Peyer's patch (tissue), 4 donors: ENCODE results near the gene SLC35A4. TPM values are rescaled to one million over a fixed set of nuclear protein-coding genes. Genes with fewer than 3 reads are reported as not detected.

Source experiments
- DNase-seq, 3 donors: peaks; one replicate each; pipeline ENCODE4 v3.0.0-alpha.2; 2017 to 2019
- H3K27ac ChIP-seq, 4 donors: fragments of 200-600 bp; sonication (generic); one replicate each; pipeline ENCODE4 v1.5.1; 2016 to 2019
- H3K27me3 ChIP-seq, 2 donors: fragments of 200-600 bp; sonication (generic); one replicate each; pipeline ENCODE4 v1.5.1; 2019
- H3K36me3 ChIP-seq, 3 donors: fragments of 200-600 bp; sonication (generic); one replicate each; pipeline ENCODE4 v1.5.1; 2016 to 2019
- H3K4me1 ChIP-seq, 4 donors: fragments of 200-600 bp; sonication (generic); one replicate each; pipeline ENCODE4 v1.5.1; 2016 to 2019
- H3K4me3 ChIP-seq, 4 donors: fragments of 200-600 bp; sonication (generic); 1 replicate in 3 of 4; 2 replicates in 1 of 4; pipeline ENCODE4 v1.5.1; 2016 to 2019; ENCODE audit warnings: mild to moderate bottlenecking in 1 of 4
- H3K9me3 ChIP-seq, 4 donors: fragments of 200-600 bp; sonication (generic); one replicate each; pipeline ENCODE4 v1.5.1; 2016 to 2019; ENCODE audit warnings: mild to moderate bottlenecking in 1 of 4
- CTCF ChIP-seq, 6 experiments: fragments of 450-650 bp in 4 of 6; fragments of 200-600 bp in 2 of 6; sonication (generic) in 1 of 6; IDR thresholded peaks; one replicate each; pipeline ENCODE4 v1.5.1; 2017 to 2019; ENCODE audit warnings: antibody characterized with exemption in 6 of 6, mild to moderate bottlenecking in 3 of 6, moderate library complexity in 1 of 6
- POLR2A ChIP-seq, 2 donors: fragments of 450-650 bp; IDR thresholded peaks; one replicate each; pipeline ENCODE4 v1.5.1; 2017; ENCODE audit warnings: antibody characterized with exemption in 2 of 2, mild to moderate bottlenecking in 2 of 2, moderate library complexity in 2 of 2
- total RNA-seq, 4 donors: library from RNA; depleted of rRNA; stranded (reverse); fragments of >200 nt; gene quantifications; one replicate each; pipeline ENCODE4 v1.1.0, GENCODE V29; 2016

SLC35A4 gene
- total RNA-seq, 4 donors from 2014 or later = 41.9 to 51.3 (median 49.9) TPM

GRCh38 chr5:140545606-140546005 lies 19.0 kb upstream of the SLC35A4 start:
- no peak for TF ChIP-seq CTCF (IDR thresholded peaks at IDR 0.05)
- Histone ChIP-seq H3K9me3 (no peaks in the 10 kb centered on the region), H3K27ac (peak overlapping the region in 2 of 4 donors; percentile 98 to 99), H3K4me1 (peaks cover 0 to 41% (median 6%) of the 10 kb centered on the region in 4 donors), H3K4me3 (no peak overlapping the region), H3K36me3 (peaks cover 0 to 31% (median 0%) of the 10 kb centered on the region in 3 donors), H3K27me3 (no peaks in the 10 kb centered on the region)
- peak in 1 of 3 donors; percentile 29 for DNase-seq

- H3K27me3 ChIP-seq = no peaks in the 10 kb centered on the region
- H3K36me3 ChIP-seq = peaks cover 0 to 31% (median 0%) of the 10 kb centered on the region in 3 donors
- DNase-seq = peak in 2 of 3 donors; percentile 75
- H3K9me3 ChIP-seq = no peaks in the 10 kb centered on the region
- TF ChIP-seq CTCF (IDR thresholded peaks at IDR 0.05) (no peak), POLR2A (IDR thresholded peaks at IDR 0.05) (peak in 1 of 2 donors; percentile 3)
- peak overlapping the region; percentile 92 to 99 (median 97) for H3K27ac ChIP-seq
- peaks cover 0 to 41% (median 6%) of the 10 kb centered on the region in 4 donors for H3K4me1 ChIP-seq
- peak overlapping the region; percentile 46 to 65 (median 60) for H3K4me3 ChIP-seq
These were observed 17.6 kb upstream of the SLC35A4 start for GRCh38 chr5:140546851-140547507.

- Histone ChIP-seq H3K36me3 (peaks cover 0 to 31% (median 0%) of the 10 kb centered on the region in 3 donors), H3K27ac (peak within 1 kb of the TSS; percentile 92 to 99 (median 97)), H3K4me3 (peak within 1 kb of the TSS; percentile 46 to 65 (median 60)), H3K4me1 (peaks cover 0 to 41% (median 6%) of the 10 kb centered on the region in 4 donors), H3K27me3 (no peaks in the 10 kb centered on the region), H3K9me3 (no peaks in the 10 kb centered on the region)
- DNase-seq = peak; percentile 89 to 99 (median 98)
- TF ChIP-seq CTCF (IDR thresholded peaks at IDR 0.05) (peak; percentile 38 to 90 (median 70)), POLR2A (IDR thresholded peaks at IDR 0.05) (peak; percentile 94)
These were observed 16.9 kb upstream of the SLC35A4 start, which contains the start of gene EIF4EBP3 for GRCh38 chr5:140547508-140548299. EIF4EBP3 (plus strand) TSS chr5:140547662; CDS start chr5:140547738, 76 bp downstream.

- TF ChIP-seq POLR2A (IDR thresholded peaks at IDR 0.05) (peak; percentile 62 to 82), CTCF (IDR thresholded peaks at IDR 0.05) (no peak)
- Histone ChIP-seq H3K9me3 (no peaks in the 10 kb centered on the region), H3K4me1 (peaks cover 0 to 41% (median 6%) of the 10 kb centered on the region in 4 donors), H3K27me3 (no peaks in the 10 kb centered on the region), H3K4me3 (peak overlapping the region; percentile 46 to 65 (median 60)), H3K36me3 (peaks cover 0 to 34% (median 0%) of the 10 kb centered on the region in 3 donors), H3K27ac (peak overlapping the region; percentile 92 to 99 (median 97))
- DNase-seq = peak in 1 of 3 donors; percentile 86
These were observed 16.3 kb upstream of the SLC35A4 start for GRCh38 chr5:140548300-140548688.

- peak in 2 of 3 donors; percentile 12 to 47 for DNase-seq
- H3K27me3 ChIP-seq = no peaks in the 10 kb centered on the region
- TF ChIP-seq CTCF (IDR thresholded peaks at IDR 0.05) = no peak
- peaks cover 0 to 41% (median 6%) of the 10 kb centered on the region in 4 donors for H3K4me1 ChIP-seq
- peak overlapping the region in 1 of 4 donors; percentile 64 for H3K4me3 ChIP-seq
- no peaks in the 10 kb centered on the region for H3K9me3 ChIP-seq
- H3K36me3 ChIP-seq = peaks cover 0 to 36% (median 0%) of the 10 kb centered on the region in 3 donors
- H3K27ac ChIP-seq = peak overlapping the region; percentile 92 to 99 (median 97)
These were observed 15.8 kb upstream of the SLC35A4 start for GRCh38 chr5:140548791-140549190.
